Left ventricle myocardium inferior (tissue), 1 donor: ENCODE results near the gene IQSEC3. TPM values are rescaled to one million over a fixed set of nuclear protein-coding genes. Genes with fewer than 3 reads are reported as not detected.

Experiments
- total RNA-seq: library from RNA; stranded (reverse); fragmentation: NEBNext Ultra II Directional; extraction: Animal tissue kit (Norgen Biotek cat#: 25700); gene quantifications from one replicate; pipeline ENCODE4 v1.2.1, GENCODE V29; 2021
- donor health status: DM: no; HTN: yes; CAD: no; lungs with severe emphysema.

IQSEC3 gene
- total RNA-seq, 1 donor from 2014 or later = 0.69 TPM

Other genes with a start within 250 kb of the IQSEC3 start
- 1.2 TPM for gene SLC6A12, start 147.4 kb downstream of the IQSEC3 start, total RNA-seq
- gene SLC6A13, start 196.1 kb downstream of the IQSEC3 start, total RNA-seq = 1.8 TPM